ENCODE measurements around the gene PRSS56.

The PRSS56 gene

DNA sequence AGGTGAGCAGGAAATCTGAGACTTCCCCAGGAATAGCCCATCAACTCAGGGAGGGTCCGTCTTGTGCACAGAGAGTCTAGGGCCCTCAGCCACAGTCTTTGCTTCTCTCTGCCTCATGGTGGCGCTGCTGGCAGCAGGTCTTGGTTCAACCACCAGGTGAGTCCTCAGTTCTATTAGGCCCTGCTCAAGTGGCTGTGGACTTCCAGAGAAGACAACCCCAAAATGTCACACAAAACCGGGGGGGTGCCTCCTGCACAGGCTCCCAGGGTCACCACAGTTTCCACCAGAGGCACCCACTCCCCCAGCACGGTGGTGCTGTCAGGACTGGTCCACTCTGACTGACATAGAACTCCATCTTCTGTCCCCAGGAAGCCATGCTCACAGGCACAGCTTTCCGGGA, 16.9 kb downstream of the PRSS56 start:
- H3K4me3 ChIP-seq (ENCODE audit: control insufficient read depth, low read depth, low read length), result no peak overlapping the region
- peak; percentile 28 for TF ChIP-seq CTCF (conservative IDR thresholded peaks at IDR 0.05; ENCODE audit: control insufficient read depth, insufficient read depth, low read depth, low read length)
- DNase-seq (ENCODE audit: low read depth), result no peak

- no peak overlapping the region for H3K4me3 ChIP-seq (ENCODE audit: control insufficient read depth, low read depth, low read length)
- no peak for TF ChIP-seq CTCF (conservative IDR thresholded peaks at IDR 0.05; ENCODE audit: control insufficient read depth, insufficient read depth, low read depth, low read length)
Measured at GRCh38 chr2:232537499-232537898, 17.3 kb downstream of the PRSS56 start.

DNA sequence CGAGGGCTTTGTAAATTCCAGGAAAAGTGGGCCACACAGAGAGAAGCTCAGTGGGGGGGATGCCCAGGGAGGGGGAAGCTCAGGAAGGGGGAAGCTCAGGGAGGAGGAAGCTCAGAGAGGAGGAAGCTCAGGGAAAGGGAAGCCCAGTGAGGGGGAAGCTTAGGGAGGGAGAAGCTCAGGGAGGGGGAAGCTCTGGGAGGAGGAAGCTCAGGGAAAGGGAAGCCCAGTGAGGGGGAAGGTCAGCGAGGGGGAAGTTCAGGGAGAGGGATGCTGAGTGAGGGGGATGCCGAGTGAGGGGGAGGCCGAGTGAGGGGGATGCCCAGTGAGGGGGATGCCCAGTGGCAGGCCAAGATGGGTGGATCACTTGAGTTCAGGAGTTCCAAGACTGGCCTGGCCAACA, 18.5 kb downstream of the PRSS56 start:
- no peak overlapping the region for H3K4me3 ChIP-seq (ENCODE audit: control insufficient read depth, low read depth, low read length)
- DNase-seq (ENCODE audit: low read depth), result no peak
- TF ChIP-seq CTCF (conservative IDR thresholded peaks at IDR 0.05; ENCODE audit: control insufficient read depth, insufficient read depth, low read depth, low read length), result no peak

More at GRCh38 chr2:232537499-232537898, 17.3 kb downstream of the PRSS56 start:
- DNase-seq (ENCODE audit: low read depth), result no peak

- no peak for DNase-seq (ENCODE audit: low read depth)
- no peak for TF ChIP-seq CTCF (conservative IDR thresholded peaks at IDR 0.05; ENCODE audit: control insufficient read depth, insufficient read depth, low read depth, low read length)
- no peak within 1 kb of the TSS for H3K4me3 ChIP-seq (ENCODE audit: control insufficient read depth, low read depth, low read length)
Measured at GRCh38 chr2:232539298-232540231, 19.4 kb downstream of the PRSS56 start, which contains the start of gene CHRNG. Gene CHRNG (plus strand): TSS chr2:232539692. CDS start chr2:232539748, 56 bp downstream.

- H3K4me3 ChIP-seq (ENCODE audit: control insufficient read depth, low read depth, low read length), result no peak overlapping the region
- no peak for TF ChIP-seq CTCF (conservative IDR thresholded peaks at IDR 0.05; ENCODE audit: control insufficient read depth, insufficient read depth, low read depth, low read length)
- DNase-seq (ENCODE audit: low read depth), result no peak
Measured at GRCh38 chr2:232540441-232541041, 20.4 kb downstream of the PRSS56 start.

DNA sequence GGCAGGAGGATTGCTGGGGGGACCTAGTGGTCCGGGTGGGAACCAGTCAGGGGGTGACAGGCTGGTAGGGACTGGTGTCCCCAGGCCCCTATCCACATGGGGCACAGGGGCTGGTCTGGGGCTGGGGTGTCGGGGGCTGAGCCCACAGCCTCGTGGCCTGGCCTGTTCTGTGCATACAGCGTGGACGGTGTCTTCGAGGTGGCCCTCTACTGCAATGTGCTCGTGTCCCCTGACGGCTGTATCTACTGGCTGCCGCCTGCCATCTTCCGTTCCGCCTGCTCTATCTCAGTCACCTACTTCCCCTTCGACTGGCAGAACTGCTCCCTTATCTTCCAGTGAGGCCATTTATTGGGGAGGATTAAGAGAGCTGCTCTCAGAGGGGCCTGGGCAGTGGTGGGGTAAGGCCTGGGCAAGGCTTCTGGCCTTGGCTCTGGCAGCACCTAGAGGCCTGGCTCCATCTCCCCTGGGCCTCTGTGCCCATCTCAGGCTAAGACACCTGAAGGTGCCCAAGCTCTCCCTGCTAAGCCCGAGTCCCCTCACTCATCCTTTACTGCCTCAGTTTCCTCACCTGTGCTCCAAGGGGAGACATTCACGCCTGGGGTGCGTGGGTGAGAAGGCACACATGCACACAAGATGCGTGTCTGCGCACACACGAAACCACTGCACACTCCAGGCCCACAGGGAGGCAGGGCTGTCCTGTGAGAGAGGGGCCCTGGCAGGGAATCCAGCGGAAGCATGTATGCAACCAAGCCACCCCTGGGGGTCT, 21.2 kb downstream of the PRSS56 start:
- no peak for TF ChIP-seq CTCF (conservative IDR thresholded peaks at IDR 0.05; ENCODE audit: control insufficient read depth, insufficient read depth, low read depth, low read length)
- DNase-seq (ENCODE audit: low read depth), result no peak
- H3K4me3 ChIP-seq (ENCODE audit: control insufficient read depth, low read depth, low read length), result no peak overlapping the region
